GM18517 (cell line): Measurements from ENCODE around the gene OR6C70.
"Not testable (repeated sequence)": the region's sequence is repeated elsewhere in the genome, so short reads cannot be mapped to it uniquely, and the experiment has no call there.

Experiments used
- ATAC-seq: cut with Tn5 transposase; IDR thresholded peaks from one replicate; pipeline ENCODE4 v1.9.1; 2021; ENCODE audit warnings: mild to moderate bottlenecking, moderate library complexity; ENCODE audit not compliant: unreplicated experiment

OR6C70 gene

GRCh38 chr12:55470088-55470829, at the start of gene OR6C70:
OR6C70 (minus strand) TSS chr12:55470138; CDS start chr12:55470138, 0 bp downstream.
- no peak for ATAC-seq

GRCh38 chr12:55516391-55516790, 46.5 kb upstream of the OR6C70 start:
- no peak for ATAC-seq

DNA sequence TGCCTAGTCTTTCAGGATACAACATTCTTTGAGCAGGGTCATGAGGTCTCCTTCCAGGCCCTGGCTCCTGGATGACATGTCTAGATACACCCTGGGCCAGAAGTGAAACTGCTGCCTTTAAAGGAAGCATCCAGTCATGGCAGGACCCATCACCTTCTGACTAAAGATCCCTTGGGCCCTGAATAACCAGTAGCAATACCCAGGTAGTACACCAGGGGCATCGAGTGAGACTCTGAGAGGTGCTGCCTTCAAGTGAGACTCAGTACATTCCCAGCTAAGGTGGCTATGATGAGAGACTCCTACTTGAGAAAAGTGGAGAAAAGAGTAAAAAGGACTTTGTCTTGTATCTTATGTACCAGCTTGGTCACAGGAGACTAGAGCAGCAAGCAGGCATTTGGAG, 45.8 kb upstream of the OR6C70 start:
- no peak for ATAC-seq

DNA sequence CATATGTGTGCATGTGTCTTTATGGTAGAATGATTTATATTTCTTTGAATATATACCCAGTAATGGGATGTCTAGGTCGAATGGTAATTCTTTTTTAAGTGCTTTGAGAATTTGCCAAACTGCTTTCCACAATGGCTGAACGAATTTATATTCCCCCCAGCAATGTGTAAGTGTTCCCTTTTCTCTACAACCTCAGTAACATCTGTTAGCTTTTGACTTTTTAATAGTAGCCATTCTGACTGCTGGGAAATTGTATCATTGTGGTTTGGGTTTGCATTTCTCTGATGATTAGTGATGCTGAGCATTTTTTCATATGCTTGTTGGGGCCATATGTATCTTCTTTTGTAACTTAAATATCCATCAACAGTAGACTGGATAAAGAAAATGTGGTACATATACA, 31.7 kb upstream of the OR6C70 start:
- ATAC-seq, result no peak

GRCh38 chr12:55499810-55500252, 29.9 kb upstream of the OR6C70 start:
- no peak for ATAC-seq

- ATAC-seq, result no peak
Measured at GRCh38 chr12:55499231-55499630, 29.3 kb upstream of the OR6C70 start.

GRCh38 chr12:55495490-55495889, 25.6 kb upstream of the OR6C70 start:
- no peak for ATAC-seq

DNA sequence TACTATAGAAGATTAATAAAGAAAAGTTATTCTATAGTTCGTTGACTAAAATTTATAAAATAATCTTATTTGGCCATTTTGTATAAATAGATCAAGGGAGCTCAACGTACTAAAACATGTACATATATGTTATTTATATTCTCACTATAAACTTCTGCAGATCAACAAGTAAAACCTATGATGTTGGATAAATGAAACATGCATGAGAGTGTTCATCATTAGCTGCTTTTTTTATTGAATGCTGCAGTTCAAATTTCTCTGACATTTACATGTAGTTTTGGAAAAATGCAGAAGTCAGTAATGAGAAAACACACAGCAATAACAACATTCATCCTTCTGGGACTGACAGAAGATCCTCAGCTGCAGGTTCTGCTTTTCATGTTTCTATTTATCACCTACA, 22.1 kb upstream of the OR6C70 start, which contains the start of gene OR6C68:
TSS of gene OR6C68 (plus strand) at position 301 of the 400 bp plus-strand sequence. CDS start at position 301, 0 bp downstream.
- ATAC-seq, result no peak

GRCh38 chr12:55484284-55484683, 14.3 kb upstream of the OR6C70 start:
- ATAC-seq, result not testable (repeated sequence)

- ATAC-seq, result not testable (repeated sequence)
Measured at GRCh38 chr12:55479136-55479535, 9.2 kb upstream of the OR6C70 start.

DNA sequence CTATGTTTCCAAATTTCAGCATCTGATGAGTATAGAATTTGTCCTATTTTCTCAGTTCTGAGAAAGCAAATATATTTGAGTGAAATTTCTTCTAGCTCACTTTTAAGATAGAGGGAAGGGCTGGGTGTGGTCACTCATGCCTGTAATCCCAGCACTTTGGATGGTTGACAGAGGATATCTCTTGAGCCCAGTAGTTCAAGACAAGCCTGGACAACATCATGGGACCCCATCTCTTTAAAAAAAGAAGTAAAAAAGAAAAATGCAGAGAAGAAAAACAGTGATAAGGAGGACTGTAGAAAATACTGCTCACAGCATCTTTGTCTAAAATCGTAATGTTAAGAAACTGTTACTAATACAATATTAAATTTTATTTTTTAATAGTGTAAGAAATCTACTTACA, 2.3 kb upstream of the OR6C70 start:
- ATAC-seq, result no peak

DNA sequence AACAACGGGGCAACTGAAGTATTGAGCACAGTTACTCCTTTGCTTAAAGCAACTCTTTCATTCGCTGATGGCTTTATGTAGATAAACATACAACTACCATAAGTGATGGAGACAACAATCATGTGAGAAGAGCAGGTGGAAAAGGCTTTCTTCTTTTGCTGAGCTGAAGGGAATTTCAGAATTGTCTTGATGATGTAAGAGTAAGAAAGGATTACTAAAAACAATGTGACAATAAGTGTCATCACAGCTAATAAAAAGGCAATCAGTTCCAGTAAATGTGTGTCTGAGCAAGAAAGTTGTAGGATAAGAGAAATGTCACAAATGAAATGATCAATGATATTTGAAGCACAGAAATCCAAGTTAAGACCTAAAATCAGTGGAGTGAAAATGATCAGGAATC, 647 bp downstream of the OR6C70 start:
- ATAC-seq, result no peak

- peak; percentile 59 for ATAC-seq
Measured at GRCh38 chr12:55467836-55468235, 2.1 kb downstream of the OR6C70 start.

DNA sequence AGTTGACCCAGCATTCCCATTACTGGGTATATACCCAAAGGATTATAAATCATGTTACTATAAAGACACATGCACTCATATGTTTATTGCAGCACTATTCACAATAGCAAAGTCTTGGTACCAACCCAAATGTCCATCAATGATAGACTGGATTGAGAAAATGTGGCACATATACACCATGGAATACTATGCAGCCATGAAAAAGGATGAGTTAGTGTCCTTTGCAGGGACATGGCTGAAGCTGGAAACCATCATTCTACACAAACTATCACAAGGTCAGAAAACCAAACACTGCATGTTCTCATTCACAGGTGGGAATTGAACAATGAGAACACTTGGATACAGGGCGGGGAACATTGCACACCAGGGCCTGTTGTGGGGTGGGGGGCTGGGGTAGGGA, 5.0 kb downstream of the OR6C70 start:
- not testable (repeated sequence) for ATAC-seq

DNA sequence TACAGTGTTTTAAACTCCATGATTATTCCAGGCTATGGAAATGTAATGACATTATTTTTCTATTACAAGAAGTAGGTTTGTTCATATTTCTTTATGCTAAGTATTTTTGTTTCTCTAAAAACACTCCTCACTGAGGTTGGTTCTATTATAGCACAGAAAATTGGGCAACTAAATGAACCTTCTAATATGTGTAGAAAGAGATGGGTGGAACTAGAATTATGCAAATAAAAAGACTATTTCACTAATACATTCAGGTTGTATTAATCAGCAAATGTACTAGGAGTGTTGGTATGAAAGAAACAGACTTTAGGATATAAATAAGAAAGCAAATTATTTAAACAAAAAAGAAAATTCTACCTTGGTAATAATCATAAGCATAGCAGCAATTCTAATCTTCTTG, 21.1 kb downstream of the OR6C70 start:
- ATAC-seq, result no peak

DNA sequence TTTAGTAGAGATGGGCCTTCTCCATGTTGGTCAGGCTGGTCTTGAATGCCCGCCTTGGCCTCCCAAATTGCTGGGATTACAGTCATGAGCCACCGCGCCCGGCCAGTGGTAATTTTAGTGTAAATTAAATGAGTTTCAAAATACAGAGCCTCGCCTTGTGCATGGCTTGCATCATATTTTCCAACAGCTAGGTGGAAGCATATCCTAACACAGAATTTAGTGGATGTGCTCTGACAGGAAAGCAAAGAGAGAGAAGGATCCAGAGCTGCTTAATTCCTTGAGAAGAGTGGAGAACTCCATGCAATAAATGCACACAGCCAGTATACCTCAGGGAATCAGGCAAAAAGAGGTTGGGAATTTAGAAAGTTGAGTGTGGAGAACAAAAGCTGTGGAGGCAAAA, 23.6 kb downstream of the OR6C70 start:
- ATAC-seq, result no peak

GRCh38 chr12:55445357-55445756, 24.6 kb downstream of the OR6C70 start:
- no peak for ATAC-seq

DNA sequence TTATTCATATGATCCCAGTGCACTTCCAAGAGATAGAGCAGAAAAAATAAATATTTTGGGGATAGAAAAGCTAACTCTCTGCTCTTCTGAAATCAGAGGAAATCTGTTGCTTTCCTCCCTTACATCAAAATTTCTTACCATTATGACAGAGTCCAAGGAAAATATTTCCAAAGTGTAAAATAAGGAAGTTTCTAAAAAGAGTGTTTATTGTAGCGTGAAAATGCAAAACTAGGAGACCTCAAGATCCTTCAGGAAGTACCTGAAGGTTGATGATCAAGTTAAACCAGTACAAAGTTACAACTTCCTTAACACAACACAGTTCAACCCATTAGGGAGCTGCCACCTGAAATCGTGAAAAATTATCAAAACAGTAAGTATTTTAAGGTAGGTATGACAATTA, 26.2 kb downstream of the OR6C70 start, which contains the start of gene OR6C2:
TSS of gene OR6C2 (plus strand) at position 301 of the 400 bp plus-strand sequence. CDS start 8,138 bp downstream, outside the sequence.
- no peak for ATAC-seq

DNA sequence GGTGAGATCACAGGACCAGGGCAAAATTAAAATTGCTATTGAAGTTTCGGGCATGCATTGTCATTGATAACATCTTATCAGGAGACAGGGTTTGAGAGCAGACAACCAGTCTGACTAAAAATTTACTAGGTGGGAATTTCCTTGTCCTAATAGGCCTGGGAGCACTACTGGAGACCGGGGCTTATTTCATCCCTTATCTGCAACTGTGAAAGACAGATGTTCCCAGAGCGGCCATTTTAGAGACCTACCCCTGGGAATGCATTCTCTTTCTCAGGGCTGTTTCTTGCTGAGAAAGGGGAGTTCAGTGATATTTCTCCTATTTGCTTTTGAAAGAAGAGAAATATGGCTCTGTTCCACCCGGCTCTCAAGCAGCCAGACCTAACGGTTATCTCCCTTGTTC, 28.7 kb downstream of the OR6C70 start:
- ATAC-seq, result not testable (repeated sequence)

- no peak for ATAC-seq
Measured at GRCh38 chr12:55428331-55429243, 41.4 kb downstream of the OR6C70 start.

GRCh38 chr12:55425954-55426353, 44.0 kb downstream of the OR6C70 start, which contains the start of gene OR6C76:
OR6C76 (plus strand) TSS chr12:55426254; CDS start chr12:55426254, 0 bp downstream.
- ATAC-seq, result no peak
